Measurements from ENCODE around the gene FRYL.
"Not testable (repeated sequence)": the region's sequence is repeated elsewhere in the genome, so short reads cannot be mapped to it uniquely, and the experiment has no call there.

FRYL gene

GRCh38 chr4:48698029-48698971 is 81.8 kb downstream of the FRYL start:
- peak; percentile 95 for DNase-seq (ENCODE audit: low read depth)

GRCh38 chr4:48697516-48697915 is 82.6 kb downstream of the FRYL start:
- not testable (repeated sequence) for DNase-seq (ENCODE audit: low read depth)

DNA sequence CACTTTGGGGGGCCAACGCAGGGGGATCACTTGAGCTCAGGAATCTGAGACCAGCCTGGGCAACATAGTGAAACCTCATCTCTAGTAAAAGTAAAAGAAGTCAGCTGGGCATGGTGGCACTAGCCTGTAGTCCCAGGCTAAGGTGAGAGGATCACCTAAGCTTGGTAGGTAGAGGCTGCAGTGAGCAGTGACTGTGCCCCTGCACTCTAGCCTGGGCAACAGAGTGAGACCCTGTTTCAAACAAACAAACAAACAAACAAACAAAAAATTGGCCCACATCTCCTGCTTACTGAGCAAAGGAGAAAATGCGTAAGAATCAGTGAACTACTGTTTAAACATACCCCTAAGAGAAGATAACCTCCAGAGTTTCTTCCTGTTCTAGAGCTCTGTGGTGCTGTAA is 85.3 kb downstream of the FRYL start:
- no peak for DNase-seq (ENCODE audit: low read depth)

DNA sequence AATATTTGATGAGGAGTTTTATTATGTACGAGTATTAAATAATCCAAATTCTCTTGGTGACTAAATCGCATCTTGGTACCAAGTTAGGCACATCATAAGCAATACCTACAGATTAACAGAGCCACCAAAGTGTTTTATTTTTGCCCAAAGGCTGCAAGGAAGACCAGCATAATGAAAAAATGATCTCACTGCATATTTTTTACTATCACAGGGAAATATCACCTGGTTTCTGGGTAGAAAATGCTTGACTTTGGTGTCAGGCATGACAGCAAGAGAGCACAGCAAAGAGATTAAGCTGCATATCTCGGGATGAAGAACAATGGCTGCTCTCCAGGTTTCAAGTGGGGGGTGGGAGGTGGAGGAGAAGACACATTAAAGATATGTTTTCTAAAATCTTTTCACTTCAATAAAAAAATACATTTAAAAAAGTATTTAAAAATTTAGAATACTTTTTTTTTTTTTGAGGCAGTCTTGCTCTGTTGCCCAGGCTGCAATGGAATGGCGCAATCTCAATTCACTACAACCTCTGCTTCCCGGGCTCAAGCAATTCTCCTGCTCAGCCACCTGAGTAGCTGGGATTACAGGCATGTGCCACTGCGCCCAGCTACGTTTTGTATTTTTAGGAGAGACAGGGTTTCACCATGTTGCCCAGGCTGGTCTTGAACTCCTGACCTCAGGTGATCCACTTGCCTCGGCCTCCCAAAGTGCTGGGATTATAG is 86.1 kb downstream of the FRYL start:
- no peak for DNase-seq (ENCODE audit: low read depth)

DNA sequence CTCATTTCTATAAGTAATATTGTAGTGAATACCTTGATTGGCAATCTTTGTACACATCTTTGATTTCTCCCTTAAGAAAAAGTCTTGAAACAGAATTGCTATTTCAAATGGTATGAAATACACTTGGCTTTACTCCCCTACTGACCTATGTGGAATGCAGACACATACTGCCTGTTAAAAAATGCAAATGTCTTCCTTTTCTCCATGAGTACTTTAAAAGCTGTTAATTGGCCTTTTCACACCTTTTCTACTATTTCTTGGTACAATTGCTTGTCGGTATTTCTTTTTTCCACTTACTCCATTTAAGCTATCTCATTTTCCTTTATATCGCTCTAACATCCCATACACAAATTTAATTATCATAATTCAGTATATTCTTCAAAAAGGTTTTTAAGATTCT is 87.2 kb downstream of the FRYL start:
- no peak for DNase-seq (ENCODE audit: low read depth)

DNA sequence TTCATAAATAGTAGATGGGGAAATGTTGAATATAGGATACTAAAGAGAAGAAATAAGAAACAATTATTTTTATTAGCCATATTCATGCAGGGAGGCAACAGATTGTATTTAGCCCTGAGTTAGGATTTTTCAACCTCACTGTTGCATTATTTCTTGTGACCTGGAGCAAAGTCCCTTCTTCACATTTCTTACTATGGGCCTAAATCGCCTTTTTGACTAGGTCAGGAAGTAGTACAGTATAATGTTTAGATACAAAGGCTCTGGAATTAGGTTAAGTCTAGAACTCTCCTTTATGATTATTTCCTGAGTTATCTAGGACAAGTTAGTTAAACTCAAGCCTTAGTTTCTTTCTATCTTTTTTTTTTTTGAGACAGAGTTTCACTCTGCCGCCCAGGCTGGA is 88.0 kb downstream of the FRYL start:
- DNase-seq (ENCODE audit: low read depth) = no peak

GRCh38 chr4:48688953-48689352 is 91.1 kb downstream of the FRYL start:
- no peak for DNase-seq (ENCODE audit: low read depth)

DNA sequence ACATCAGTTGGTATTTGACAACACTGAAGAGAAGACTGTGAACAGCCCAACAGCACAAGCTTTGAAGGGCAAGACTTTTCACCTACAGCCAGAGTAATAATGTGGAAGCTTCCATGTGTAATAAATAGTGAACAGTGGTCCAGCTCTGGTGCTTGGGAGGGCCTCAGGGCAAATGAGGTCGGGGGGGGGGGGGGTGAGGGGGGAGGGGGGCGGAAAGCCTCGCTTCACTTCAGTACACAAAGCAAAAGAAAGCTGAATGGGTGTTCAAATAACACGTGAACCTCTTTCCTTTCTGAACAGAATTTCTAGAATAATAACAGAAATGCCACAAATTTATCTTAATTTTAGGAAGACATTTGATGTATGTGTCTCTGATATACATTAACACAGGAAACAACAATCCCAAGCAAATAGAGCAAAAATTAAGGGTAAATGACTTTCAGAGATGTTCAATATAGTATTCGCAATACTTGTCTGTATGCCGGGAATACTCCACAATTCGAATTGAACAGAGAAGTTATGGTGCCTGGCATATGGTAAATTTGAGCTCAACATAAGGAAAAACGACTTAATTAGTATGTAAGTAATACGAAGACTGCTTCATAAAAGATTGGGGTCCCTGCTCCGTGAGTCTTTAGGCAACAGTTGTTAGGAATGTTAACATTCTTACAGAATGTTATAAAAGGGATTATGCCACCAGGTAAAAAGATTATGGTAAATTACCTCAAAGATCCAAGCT is 92.6 kb downstream of the FRYL start:
- no peak for DNase-seq (ENCODE audit: low read depth)

DNA sequence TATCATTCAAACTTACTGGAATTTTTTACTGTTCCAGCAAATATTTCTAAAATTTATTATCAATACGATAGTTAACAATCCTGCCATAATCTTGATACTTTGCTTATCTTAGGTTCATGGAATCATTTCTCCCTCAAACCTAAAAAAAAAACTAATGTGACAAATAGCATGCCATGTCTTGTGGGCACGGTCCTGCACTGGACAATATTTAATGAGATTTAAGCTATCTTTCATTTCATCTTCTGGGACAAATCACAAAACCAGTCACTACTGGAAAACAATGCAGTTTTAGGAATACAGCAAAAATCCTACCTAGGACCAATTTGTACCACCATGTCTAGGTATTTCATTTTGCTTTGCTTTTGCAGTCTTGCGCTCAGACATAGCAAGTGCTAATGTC is 93.7 kb downstream of the FRYL start:
- no peak for DNase-seq (ENCODE audit: low read depth)

GRCh38 chr4:48683784-48684666 is 96.1 kb downstream of the FRYL start:
- DNase-seq (ENCODE audit: low read depth) = no peak

DNA sequence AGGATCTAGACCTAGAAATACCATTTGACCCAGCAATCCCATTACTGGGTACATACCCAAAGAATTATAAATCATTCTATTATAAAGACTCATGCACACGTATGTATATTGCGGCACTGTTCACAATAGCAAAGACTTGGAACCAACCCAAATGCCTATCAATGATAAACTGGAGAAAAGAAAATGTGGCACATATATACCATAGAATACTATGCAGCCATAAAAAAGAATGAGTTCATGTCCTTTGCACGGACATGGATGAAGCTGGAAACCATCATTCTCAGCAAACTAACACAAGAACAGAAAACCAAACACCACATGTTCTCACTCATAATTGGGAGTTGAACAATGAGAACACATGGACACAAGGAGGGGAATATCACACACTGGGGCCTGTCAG is 97.2 kb downstream of the FRYL start:
- DNase-seq (ENCODE audit: low read depth) = not testable (repeated sequence)

DNA sequence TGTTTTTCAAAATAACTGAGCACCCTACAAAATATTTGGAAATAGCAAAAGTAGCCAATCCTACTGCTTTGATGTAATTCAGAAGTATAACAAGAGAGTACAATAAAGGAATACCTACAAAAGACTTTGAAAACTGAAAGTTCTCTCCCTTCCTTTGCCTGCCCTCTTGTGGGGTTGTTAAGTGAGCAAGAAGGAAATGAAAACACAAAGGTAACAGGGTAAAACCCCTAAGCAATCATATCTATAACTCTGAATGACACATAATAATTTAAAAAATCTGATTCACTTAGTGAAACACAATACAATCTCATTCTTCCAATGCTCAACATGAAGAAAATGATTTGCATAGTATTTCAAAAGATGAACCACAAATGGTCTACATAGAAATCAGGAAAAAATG is 98.2 kb downstream of the FRYL start:
- peak; percentile 48 for DNase-seq (ENCODE audit: low read depth)

DNA sequence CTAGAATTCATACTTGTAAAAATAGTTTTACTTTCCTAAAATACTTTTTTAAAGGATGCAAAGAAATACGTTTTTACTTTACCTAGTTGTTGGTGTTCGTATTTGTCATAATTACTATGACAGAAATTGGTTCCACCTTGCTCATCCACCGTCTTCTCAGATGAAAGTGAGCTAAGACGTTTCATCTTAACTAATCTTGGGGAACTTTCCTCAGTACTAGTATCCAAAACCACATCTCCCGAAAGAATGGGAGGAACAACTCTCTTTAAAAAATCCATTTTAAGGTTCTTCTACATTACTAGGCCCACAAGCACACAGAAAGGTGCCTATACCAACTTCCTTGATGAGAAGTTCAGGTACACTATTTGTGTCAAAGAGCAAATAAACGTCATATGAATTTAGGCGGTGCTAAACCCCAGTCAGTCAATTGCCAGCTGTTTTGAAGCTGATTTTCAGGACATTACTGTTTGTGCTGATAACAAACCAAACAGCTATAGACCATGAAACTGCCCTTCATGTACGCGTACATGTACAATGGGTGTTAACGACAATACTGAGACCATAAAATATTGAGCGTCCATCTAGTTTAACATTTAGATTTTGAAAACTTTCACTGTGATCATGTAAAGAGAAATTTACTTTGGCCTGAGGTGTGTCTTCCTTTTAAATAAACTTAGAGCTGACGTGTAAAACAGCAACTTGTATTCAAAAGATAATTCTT is 99.1 kb downstream of the FRYL start:
- DNase-seq (ENCODE audit: low read depth) = no peak

- no peak for DNase-seq (ENCODE audit: low read depth)
These were observed 106.5 kb downstream of the FRYL start for GRCh38 chr4:48673537-48673936.

- no peak for DNase-seq (ENCODE audit: low read depth)
These were observed 109.5 kb downstream of the FRYL start for GRCh38 chr4:48670587-48670986.

DNA sequence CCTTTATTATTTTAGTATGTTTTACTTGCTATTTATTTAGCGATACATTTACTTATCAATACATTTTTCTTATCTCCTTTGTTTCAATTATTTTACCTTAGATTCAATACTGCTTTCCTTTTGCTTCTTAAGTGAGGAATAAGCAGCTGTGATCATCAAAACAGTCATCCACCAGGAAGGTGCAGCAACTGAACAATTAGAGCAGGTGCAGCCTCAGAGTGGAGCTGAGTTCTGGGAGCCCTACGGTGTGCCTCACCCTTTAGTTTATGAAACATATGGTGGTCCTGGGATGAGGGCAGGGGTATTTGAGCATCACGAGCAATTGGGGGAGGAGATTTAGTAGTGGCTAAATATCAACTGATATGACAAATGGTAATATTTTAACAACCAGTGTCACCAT is 111.0 kb downstream of the FRYL start:
- no peak for DNase-seq (ENCODE audit: low read depth)

GRCh38 chr4:48668254-48669017 is 111.6 kb downstream of the FRYL start:
- DNase-seq (ENCODE audit: low read depth) = no peak

DNA sequence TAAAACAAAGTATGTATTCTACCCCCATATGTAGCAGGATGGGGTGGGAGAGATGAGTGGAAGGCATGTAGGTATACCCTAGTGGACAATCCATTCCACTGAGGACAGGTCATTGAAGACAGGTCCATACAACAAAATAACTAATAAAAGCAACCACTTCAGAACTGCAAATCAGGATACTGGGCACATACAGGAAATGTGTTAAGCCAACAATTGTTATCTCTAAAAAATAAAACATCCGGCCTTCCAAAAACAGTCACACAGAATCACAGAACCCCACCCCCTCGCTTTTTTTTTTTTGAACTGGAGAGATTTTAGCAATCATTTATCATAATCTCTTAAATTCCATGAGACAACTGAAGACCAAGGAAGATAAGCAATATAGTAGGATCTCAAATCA is 112.9 kb downstream of the FRYL start:
- no peak for DNase-seq (ENCODE audit: low read depth)

GRCh38 chr4:48665555-48666186 is 114.4 kb downstream of the FRYL start:
- peak; percentile 48 for DNase-seq (ENCODE audit: low read depth)

- DNase-seq (ENCODE audit: low read depth) = no peak
These were observed 115.1 kb downstream of the FRYL start for GRCh38 chr4:48664938-48665337.
